HG03025 (cell line): ENCODE results near the gene EPS15.
"Not testable (repeated sequence)": the region's sequence is repeated elsewhere in the genome, so short reads cannot be mapped to it uniquely, and the experiment has no call there.

Source experiments
- ATAC-seq: cut with Tn5 transposase; IDR thresholded peaks from one replicate; pipeline ENCODE4 v1.9.1; 2021; ENCODE audit warnings: mild to moderate bottlenecking, moderate library complexity; ENCODE audit not compliant: unreplicated experiment, low FRiP score

Gene EPS15

DNA sequence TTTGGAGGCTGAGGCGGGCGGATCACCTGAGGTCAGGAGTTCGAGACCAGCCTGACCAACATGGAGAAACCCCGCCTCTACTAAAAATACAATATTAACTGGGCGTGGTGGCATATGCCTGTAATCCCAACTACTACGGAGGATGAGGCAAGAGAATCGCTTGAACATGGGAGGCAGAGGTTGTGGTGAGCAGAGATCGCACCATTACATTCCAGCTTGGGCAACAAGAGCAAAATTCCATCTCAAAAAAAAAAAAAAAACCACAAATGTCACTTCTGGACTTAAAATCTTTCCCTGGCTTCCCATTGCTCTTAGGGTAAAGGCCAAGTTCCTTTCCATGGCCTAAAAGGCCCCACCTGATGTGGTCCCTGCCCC, 194.1 kb downstream of the EPS15 start:
- not testable (repeated sequence) for ATAC-seq

DNA sequence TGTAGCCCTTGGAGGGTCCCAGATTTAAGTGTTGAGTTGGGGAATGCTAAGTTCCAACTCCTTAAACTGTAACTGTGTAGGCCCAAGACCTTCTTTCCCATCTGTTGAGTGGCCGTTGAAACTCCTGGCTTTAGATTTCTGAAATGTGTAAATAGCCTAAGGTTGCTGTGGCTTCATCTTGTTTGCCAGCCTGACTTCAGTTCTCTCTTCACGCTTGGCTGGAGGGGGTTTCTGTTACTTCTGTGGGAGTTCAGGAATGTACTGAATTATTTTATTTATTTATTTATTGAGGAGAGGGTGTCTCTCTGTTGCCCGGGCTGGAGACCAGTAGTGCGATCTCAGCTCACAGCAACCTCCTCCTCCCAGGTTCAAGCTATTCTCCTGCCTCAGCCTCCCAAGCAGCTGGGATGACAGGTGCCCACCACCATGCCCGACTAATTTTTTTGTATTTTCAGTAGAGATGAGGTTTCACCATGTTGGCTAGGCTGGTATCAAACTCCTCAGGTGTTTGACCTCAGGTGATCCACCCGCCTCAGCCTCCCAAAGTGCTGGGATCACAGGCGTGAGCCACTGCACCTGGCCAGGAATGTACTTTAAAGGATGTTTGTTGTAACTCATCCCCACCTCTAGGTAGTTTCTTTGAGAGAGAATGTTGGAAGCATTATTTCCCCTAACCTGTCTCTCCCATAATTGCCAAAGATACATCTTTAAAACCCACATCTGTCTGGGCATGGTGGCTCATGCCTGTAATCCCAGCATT, 194.6 kb downstream of the EPS15 start:
- no peak for ATAC-seq

DNA sequence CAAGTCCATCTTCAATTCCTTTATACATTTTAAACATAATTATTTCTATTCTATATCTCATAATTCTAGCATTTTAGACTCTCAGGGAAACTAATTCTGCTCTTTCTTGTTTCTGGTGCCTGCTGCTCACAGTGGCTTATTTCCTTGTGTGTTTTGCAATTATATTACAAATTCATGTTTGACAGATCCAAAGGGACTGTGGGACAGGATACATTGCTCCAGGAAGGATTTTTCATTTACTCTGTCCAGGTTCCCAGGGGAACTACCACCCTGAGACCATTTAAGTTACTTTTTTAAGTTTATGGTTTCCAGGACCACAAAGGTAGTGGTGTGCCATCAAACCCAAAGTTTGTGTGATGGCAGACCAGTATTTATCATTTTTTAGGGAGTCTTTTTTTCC, 195.3 kb downstream of the EPS15 start:
- no peak for ATAC-seq

DNA sequence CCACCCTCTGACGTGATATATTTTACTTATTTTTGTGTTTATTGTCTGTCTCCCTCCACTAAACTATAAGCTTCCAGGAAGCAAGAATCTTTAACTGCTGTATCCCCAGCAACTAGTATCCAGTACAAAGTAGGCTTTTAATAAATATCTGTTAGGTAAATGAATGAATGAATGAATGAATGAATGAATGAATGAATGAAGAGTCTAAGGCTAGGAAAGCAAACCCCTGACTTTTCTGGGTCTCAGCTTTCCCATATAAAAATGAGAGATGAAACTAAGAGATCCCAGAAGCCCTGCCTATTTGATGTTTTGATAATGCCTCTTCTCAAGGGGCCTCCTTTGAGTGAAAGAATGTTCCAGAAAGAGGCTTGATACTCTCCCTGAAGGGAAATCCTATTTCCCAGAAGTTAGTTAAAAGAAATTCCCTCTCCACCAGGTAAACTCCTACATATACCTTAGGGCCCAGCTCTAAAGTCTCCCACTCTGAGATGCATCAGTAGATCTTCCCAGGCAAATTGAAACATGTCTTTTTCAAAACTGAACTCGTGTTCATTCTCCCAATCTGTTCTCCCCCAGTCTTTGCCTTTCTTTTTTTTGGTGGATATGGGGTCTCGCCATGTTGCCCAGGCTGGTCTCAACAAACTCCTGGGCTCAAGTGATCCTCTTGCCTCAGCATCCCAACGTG, 196.5 kb downstream of the EPS15 start:
- ATAC-seq: no peak

DNA sequence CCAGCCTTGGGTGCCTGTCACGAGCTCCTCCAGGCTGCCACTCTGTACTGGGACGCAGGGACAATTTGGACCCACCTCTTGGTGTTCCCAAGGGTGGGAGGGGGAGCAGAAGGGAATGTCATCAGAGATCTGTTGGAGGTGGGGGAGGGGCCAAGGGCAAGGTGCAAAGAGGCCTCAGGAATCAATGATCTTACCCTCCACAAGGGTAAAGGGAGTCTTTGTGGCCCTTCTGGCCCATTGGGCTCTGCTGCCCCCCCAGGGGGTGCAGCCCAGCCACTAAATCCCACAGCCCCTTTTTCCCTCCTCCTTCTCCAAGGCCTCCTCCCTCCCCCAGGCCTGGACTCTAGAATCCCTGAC, 197.2 kb downstream of the EPS15 start:
- ATAC-seq: no peak

DNA sequence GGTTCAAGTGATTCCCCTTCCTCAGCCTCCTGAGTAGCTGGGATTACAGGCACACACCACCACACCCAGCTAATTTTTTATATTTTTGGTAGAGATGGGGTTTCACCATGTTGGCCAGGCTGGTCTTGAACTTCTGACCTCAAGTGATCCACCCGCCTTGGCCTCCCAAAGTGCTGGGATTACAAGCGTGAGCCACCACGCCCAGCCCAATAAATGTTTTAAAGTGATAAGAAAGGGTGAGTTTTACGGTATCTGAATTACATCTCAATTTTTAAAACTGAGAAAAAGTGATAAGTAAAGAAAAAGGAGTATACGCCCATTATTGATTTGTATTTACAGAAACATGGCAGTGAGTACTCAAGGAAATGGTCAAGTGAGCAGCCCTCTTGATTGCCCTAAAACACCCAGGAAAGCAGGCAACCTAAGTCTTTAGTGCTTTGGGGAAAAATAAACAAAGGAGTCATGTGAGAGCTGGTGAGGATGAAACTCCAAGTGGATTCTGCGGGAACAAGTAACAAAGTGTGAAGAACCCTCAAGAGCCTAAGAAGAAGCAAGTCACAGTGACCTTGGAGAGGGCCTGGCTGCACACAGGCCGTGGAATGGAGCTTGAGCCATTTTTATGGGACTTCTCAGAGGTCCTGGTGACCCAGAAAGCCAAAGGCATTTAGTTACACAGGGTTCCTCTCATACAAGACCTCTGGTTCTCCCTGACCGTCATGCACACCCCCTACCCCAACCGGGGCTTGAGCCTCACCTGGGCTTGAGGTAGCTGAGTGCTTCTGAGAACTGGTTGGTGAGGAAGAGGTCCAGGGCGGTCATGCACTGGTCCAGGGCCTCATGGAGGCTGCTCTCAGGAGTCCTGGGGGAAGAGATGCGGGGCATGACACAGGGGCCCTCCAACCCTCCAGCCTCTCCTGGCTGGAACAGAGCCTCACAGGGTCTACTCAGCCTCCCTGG, 197.8 kb downstream of the EPS15 start:
- no peak for ATAC-seq

DNA sequence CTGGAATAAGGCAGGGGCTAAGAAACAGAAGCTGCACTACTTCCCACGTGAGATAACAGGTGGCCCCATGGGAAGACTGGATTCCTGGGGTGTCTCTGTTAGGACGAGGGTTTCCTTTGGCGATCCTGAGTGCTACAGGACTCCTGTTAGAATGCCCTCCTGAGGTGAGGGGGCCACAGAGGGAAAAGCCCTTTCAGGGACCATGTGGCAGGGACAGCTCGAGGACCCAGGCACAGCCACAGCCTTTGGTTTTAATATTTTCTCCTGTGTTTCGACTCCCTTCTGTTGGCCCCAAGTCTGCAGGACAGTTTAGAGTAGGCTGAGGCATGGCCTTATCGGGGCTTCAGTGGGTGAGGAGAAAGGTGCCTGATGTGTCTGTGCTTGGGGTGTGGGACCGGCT, 201.3 kb downstream of the EPS15 start:
- no peak for ATAC-seq

DNA sequence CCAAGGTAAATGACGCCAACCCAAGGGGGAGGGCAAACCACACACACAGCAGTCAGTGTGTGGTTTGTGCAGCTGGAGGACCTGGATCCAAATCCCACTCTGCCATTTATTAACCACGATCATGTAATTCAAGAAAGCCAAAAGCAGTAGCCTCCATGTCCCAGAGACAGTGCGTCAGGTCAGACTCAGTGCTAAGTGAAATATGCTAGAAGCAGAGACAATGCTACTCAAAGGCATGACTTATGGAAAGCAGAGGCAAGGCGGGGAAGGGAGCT, 202.3 kb downstream of the EPS15 start:
- ATAC-seq: no peak

DNA sequence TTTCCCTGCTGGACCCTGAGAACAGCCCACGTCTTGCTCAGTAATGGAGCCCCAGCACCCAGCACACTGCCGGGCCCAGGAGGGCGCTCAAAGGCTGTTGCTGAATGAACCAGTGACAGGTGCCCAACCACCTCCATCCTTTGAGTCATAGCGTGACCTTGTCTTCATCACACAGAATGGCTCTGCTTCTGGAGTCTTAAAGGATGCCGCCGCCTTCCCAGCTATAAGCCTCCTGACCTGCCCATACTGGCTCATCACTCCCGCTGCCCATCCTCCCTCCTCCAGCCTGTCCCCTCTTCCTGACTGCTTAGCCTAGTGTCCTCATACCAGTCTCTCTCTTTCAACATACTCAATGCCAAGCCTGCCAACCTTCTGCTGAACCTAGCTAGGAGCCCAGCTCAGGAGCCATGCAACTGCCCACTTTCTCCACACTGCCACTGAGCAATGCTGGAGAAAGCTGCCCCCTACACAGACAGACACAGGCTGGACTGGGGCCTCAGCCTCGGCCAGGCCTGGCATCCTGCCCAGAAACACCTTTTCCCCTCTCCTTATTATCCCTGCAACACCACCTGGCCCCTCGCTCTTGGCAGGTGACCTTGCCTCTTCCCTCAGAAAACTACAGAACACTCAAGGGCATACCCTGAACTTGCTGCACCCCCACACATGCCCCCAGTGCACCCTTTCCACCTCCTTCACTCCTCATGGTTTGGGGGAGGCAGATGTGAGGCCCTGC, 202.8 kb downstream of the EPS15 start:
- ATAC-seq: no peak

DNA sequence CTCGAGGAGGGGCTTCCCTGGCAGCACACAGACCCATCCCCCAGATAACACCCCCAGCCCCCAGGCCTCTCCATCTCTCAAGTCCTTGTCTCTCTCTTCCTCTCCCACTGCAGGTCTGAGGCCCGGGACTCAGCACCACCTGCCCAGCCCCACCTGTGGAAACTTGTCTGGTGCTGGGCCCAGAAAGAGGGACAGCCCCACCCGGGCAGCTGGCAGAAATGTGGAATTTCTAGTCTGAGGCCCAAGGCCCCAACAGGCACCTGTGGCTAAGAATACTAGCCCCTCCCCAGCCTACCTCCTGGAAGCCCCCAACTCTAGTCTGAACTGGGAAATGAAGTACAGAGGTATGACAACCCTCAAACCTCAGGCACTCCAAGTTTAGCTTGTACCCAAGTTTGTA, 204.1 kb downstream of the EPS15 start:
- ATAC-seq: no peak

DNA sequence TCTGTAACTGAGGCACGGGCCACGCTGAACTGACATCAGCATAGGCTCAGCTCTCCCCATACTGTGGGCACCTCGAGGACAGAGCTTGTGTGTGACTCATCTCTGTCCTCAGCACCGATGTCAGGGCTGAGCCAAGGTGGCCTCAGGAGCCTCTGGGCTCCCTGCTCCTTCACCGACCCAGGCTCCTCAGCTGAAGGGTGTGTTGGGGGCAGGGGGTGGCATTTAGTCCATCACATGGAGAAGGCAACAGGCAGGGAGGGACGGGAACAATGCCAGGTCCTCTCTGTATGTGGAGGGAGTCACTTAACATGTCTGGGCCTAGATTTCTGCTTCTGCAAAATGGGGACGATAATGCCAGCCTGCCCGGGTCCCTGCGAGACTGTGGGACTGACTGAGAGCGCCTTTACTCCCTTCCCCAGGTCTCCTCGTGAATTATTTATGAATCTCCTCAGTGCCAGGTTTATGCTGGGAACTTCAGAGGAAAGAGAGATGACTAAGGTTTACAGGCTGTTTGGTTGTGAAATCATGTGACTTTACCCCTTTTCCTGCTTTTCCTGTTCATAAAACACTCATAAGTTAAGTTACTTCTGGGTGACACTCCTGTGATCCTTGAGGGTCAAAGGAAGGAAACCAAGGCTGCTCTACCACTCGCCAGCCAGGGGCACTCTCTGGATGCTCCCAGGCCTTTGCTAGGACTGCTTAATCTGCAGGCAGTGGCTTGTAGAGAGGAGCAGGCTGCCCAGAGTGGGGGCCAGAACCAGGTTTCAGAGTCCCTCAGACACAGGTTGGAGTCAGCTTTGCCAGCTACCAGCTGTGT, 204.9 kb downstream of the EPS15 start:
- no peak for ATAC-seq

DNA sequence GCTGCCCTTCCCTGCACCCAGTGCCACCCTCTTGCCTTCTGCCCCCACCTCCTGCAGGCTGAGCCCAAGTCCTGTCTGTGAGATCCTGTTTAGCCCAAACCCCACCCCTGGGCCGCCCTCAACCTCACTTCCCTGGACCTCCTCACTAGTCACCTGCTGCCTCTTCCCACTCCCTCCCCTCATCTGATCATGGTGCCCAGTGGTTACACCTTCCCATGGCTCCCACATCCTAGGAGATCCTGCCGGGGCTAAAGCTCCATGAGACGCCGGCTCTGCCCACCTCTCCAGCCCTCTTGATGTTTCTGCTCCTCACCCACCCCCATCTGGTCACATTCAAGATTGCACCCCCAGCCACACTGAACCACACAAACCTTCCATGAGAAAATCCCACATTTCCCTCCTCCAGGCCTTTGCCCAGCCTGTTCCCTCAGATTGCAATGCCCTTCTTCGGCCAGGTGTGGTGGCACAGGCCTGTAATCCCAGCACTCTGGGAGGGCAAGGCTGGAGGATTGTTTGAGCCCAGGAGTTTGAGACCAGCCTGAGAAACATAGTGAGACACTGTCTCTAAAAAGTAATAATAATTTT, 205.7 kb downstream of the EPS15 start:
- no peak for ATAC-seq

DNA sequence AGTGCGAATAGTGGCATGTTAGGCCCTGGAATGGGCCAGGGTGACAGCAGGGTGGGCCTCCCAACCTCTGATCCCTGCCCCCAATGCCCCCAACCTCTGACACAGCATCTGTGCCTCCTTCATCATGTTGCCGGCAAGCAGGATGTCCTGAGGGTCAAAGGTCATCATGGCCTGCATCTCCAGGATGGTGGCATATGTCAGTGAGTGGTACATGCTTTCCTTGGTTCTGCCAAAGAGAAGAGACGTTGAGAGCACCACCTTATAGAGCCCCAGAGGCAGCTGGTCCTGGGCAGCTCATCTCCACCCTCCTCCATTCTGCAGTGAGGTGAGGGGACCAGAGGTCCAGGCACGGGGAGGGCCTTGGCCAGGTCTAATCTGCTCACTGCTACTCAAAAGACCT, 206.3 kb downstream of the EPS15 start:
- ATAC-seq: no peak

DNA sequence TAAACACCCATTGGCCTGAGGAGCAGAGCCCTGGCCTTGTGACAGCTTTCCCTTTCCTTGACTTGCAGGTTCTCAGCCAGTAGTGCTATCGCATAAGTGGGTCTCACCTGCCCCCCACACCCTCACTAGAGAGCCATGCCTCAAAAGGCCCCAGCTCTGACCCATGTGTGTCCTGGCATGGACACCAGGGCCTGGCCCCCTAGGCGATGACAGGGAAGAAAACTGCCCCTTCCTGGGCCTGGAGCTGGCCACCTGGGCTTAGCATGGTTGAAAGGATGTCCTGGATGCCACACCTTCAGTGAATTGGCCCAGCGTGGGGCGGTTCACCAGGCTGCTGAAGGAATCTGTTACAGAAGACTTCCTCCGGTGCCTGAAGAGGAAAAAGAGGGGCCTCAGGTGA, 207.2 kb downstream of the EPS15 start:
- ATAC-seq: no peak

DNA sequence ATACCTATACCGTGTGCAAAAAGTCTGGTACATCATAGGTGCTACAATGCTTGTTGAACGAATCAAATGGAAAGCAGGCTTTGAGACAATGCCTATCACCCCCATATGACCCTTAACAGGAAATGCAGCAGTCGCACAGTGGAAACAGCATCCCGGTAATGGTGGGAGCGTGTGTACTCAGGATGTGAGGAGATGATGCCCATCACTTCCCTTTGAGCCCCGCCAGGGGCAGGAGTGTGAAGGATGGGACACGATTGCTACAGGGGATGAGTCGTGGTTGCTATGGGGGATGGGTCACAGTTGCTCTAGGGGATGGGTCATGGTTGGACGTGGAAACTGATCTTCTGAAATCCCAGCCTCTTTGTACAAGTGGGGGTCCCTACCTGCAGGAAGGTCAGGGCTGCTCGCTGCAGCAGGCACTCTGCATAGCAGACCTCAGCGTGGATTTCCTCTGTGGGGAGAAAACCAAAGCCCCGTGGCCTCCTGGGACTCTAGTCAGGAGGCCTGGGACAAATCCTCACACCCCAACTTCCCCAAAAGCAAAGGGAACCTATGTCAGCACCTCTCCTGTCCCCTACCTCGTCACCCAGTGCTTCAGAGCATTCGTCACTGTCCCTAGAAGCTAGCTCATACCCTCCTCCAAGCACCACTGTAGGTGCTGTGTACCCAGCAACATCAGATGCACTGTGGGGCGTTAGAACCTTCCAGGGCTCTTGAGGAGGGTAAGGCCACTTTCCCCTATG, 208.0 kb downstream of the EPS15 start:
- ATAC-seq: no peak

DNA sequence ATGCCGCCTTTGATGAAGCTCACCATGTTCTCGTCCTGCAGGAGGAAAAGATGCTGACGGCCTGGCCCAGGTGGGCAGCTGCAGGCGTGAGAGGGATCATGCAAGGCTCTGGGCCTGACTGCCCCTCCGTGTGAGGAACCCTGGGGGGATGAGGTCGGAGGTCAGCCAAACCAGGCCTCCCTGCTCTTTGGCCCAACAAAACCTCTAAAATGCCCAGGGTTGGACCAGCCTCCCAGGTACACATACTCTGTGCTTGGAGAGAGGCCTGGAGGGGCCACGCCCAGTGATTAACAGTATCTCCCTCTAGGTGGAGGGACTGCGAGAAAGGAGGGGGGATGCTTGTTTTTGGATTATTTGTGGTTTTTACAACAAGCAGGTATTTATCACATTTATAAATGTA, 209.8 kb downstream of the EPS15 start:
- ATAC-seq: no peak

DNA sequence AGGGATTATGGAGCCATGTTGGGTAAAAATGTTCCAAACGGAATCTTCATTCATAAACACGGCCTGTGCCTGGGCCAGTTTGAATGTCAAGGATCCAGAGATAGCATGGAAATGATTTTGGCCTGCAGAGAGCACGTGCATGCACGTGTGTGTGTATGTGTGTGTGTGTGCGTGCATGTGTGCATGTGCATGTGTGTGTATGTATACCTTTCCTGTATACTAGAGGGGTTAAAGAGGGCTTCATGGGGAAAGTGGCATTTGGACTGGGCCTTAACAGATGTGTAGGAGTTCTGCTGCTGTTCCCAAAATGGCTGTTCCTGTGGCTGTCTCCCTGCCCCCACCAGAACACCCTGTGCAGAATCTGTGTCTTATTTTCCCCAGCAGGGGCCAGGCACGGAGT, 210.4 kb downstream of the EPS15 start:
- no peak for ATAC-seq

DNA sequence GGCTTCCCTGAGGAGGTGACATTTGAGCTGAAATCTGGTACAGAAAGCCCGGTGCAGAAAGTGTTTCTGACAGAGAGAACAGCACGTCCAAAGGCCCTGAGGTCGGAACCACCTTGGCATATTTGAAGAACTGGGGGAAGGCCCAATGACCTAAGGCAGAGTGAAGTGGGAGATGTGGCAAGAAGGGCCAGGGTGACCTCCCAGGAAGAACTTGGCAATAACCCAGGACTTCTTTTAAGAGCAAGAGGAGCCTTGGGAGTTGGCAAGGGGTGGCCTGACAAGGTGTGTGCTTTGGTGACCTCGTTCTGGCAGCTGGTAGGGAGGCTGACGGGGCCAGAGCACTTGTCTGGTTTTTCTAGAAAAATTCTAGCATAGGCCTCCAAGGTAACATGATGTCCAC, 212.1 kb downstream of the EPS15 start:
- no peak for ATAC-seq

DNA sequence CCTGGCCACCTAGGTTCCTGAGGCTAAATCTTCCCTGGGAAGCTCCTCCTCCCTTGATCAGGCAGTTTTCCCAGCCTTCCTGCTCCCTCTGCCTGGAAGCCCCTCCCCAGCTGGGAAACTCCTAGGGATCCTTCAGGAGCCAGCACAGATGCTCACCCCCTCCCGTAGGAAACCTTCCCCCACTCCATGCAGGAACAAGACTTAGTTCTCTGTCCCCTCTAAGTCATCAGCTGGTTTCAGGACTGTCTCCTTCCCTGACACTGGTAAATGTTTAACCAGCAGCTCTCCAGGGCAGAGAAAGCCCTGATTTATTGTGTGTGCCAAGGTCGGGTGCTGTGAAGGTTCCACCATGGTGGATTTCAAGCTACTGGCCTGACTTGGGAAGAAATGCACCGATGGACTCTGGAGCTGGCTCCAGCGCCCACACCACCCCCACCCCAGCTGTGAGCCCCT, 213.7 kb downstream of the EPS15 start:
- no peak for ATAC-seq
